ENCODE measurements around the gene CCDC69. TPM values are rescaled to one million over a fixed set of nuclear protein-coding genes. Genes with fewer than 3 reads are reported as not detected.

Gene CCDC69
- total and polyA plus RNA-seq, 4 donors = 15.4 to 73.6 (median 61.9) TPM

GRCh38 chr5:151215546-151215880, 8.4 kb downstream of the CCDC69 start:
- 83 to 93% methylated on average over 2 of the region's 2 CpGs for WGBS, 2 donors
- no peak for TF ChIP-seq CTCF (IDR thresholded peaks at IDR 0.05; ENCODE audit: control extremely low read depth, extremely low read depth)
- DNase-seq (no peak), ATAC-seq (ENCODE audit: insufficient read depth, low FRiP score) (no peak)
- H3K9ac ChIP-seq (ENCODE audit: insufficient read depth in 1 of 2, low read length in 2 of 2) = no peak overlapping the region
- no peaks in the 10 kb centered on the region for H3K27me3 ChIP-seq (ENCODE audit: control insufficient read depth in 3 of 3, insufficient read depth in 3 of 3, low read length in 2 of 3)
- H3K4me3 ChIP-seq = no peak overlapping the region
- H3K36me3 ChIP-seq (ENCODE audit: control insufficient read depth in 4 of 4, insufficient read depth in 4 of 4, low read length in 4 of 4) = peaks cover 0 to 2% (median 0%) of the 10 kb centered on the region in 4 donors
- H3K4me1 ChIP-seq (ENCODE audit: control insufficient read depth in 5 of 5, insufficient read depth in 5 of 5, low read length in 5 of 5) = peaks cover 2 to 34% (median 9%) of the 10 kb centered on the region in 5 donors
- no peaks in the 10 kb centered on the region for H3K9me3 ChIP-seq (ENCODE audit: control insufficient read depth in 4 of 4, insufficient read depth in 3 of 4, low read length in 3 of 4)
- H3K27ac ChIP-seq (ENCODE audit: low read depth in 1 of 2, low read length in 1 of 2) = peak overlapping the region; percentile 34 to 92

- Histone ChIP-seq H3K9ac (ENCODE audit: insufficient read depth in 1 of 2, low read length in 2 of 2) (no peak overlapping the region), H3K36me3 (ENCODE audit: control insufficient read depth in 4 of 4, insufficient read depth in 4 of 4, low read length in 4 of 4) (peaks cover 0 to 2% (median 0%) of the 10 kb centered on the region in 4 donors), H3K4me1 (ENCODE audit: control insufficient read depth in 5 of 5, insufficient read depth in 5 of 5, low read length in 5 of 5) (peaks cover 2 to 33% (median 9%) of the 10 kb centered on the region in 5 donors), H3K27me3 (ENCODE audit: control insufficient read depth in 3 of 3, insufficient read depth in 3 of 3, low read length in 2 of 3) (no peaks in the 10 kb centered on the region), H3K4me3 (no peak overlapping the region), H3K27ac (ENCODE audit: low read depth in 1 of 2, low read length in 1 of 2) (peak overlapping the region; percentile 81 to 92), H3K9me3 (ENCODE audit: control insufficient read depth in 4 of 4, insufficient read depth in 3 of 4, low read length in 3 of 4) (no peaks in the 10 kb centered on the region)
- ATAC-seq (ENCODE audit: insufficient read depth, low FRiP score) (peak; percentile 7), DNase-seq (no peak)
- 39 to 60% methylated on average over 10 of the region's 10 CpGs for WGBS, 2 donors
- TF ChIP-seq CTCF (IDR thresholded peaks at IDR 0.05; ENCODE audit: control extremely low read depth, extremely low read depth) = no peak
Observed at GRCh38 chr5:151214614-151215545, 9.0 kb downstream of the CCDC69 start.

- no peak for TF ChIP-seq CTCF (IDR thresholded peaks at IDR 0.05; ENCODE audit: control extremely low read depth, extremely low read depth)
Observed at GRCh38 chr5:151213803-151214613, 9.9 kb downstream of the CCDC69 start.

More at GRCh38 chr5:151213803-151214613, 9.9 kb downstream of the CCDC69 start:
- H3K4me3 ChIP-seq = no peak overlapping the region
- H3K9ac ChIP-seq (ENCODE audit: insufficient read depth in 1 of 2, low read length in 2 of 2) = no peak overlapping the region
- no peaks in the 10 kb centered on the region for H3K9me3 ChIP-seq (ENCODE audit: control insufficient read depth in 4 of 4, insufficient read depth in 3 of 4, low read length in 3 of 4)
- ATAC-seq (ENCODE audit: insufficient read depth, low FRiP score) (peak; percentile 96), DNase-seq (peak; percentile 37 to 57 (median 54))
- H3K27ac ChIP-seq (ENCODE audit: low read depth in 1 of 2, low read length in 1 of 2) = peak overlapping the region; percentile 81 to 94
- 9 to 10% methylated on average over 9 of the region's 9 CpGs for WGBS, 2 donors
- no peaks in the 10 kb centered on the region for H3K27me3 ChIP-seq (ENCODE audit: control insufficient read depth in 3 of 3, insufficient read depth in 3 of 3, low read length in 2 of 3)
- H3K4me1 ChIP-seq (ENCODE audit: control insufficient read depth in 5 of 5, insufficient read depth in 5 of 5, low read length in 5 of 5) = peaks cover 2 to 32% (median 9%) of the 10 kb centered on the region in 5 donors
- H3K36me3 ChIP-seq (ENCODE audit: control insufficient read depth in 4 of 4, insufficient read depth in 4 of 4, low read length in 4 of 4) = peaks cover 0 to 2% (median 0%) of the 10 kb centered on the region in 4 donors

Measured in lung (tissue), 12 donors.